GM12865 (cell line): ENCODE results near the gene ETNPPL.

Experiments used
- DNase-seq: peaks from one replicate; pipeline ENCODE4 v3.0.0; 2010; ENCODE audit warnings: low read depth
- H3K4me3 ChIP-seq: 2 replicates; pipeline ENCODE4 v1.5.1; 2011; ENCODE audit warnings: mild to moderate bottlenecking, low read depth, low read length, control low read depth
- CTCF ChIP-seq: IDR thresholded peaks from 2 replicates; pipeline ENCODE4 v1.5.1; 2011; ENCODE audit warnings: low read length, control low read depth, low read depth, inconsistent platforms; ENCODE audit not compliant: insufficient read depth; ENCODE audit errors: missing control alignments

Gene ETNPPL

GRCh38 chr4:108694423-108694822, 68.4 kb downstream of the ETNPPL start:
- TF ChIP-seq CTCF = no peak
- no peak for DNase-seq
- H3K4me3 ChIP-seq = no peak overlapping the region

GRCh38 chr4:108693819-108694218, 69.0 kb downstream of the ETNPPL start:
- H3K4me3 ChIP-seq = no peak overlapping the region
- TF ChIP-seq CTCF = no peak
- DNase-seq = no peak

DNA sequence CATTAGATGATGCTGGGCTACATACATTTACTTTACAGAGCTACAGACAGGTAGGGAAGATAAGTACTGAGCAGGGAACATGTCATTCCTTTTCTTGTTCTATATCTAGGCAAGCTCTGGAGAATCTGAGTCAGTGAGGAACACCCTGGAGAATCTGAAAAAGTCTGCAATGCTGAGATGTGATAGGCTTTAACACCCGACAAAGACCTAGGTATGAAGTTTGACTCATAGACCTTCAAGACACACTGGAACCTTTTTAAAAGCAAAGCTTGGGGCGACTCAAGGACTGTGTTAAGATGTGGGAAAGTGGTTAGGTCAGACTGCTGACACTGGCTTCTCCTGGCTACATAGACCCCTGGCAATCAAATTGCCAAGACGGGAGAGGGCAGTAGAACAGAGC, 69.6 kb downstream of the ETNPPL start:
- H3K4me3 ChIP-seq = no peak overlapping the region
- DNase-seq = no peak
- TF ChIP-seq CTCF = no peak
